Activated naive CD4-positive, alpha-beta T cell treated with anti-CD3 and anti-CD28 coated beads, Interleukin-2, amount 50 U/mL, for 72 hours (primary cell): ENCODE measurements around the gene SDK2. TPM values are rescaled to one million over a fixed set of nuclear protein-coding genes. Genes with fewer than 3 reads are reported as not detected.
"Not testable (repeated sequence)": the region's sequence is repeated elsewhere in the genome, so short reads cannot be mapped to it uniquely, and the experiment has no call there.

Source experiments
- ATAC-seq, 2 donors: fragments of 150-1000 bp; cut with Tn5 transposase; 2 replicates each; pipeline ENCODE4 v1.10.0; 2021; ENCODE audit warnings: mild to moderate bottlenecking in 2 of 2, moderate library complexity in 2 of 2
- DNase-seq, 2 donors: peaks; one replicate each; pipeline ENCODE4 v3.0.0; 2021 to 2022; ENCODE audit warnings: low spot score in 2 of 2
- H3K27ac Mint-ChIP-seq, 2 donors: one replicate each; pipeline ENCODE4 v1.8.0; 2022; ENCODE audit warnings: mild to moderate bottlenecking in 2 of 2, mixed read lengths in 2 of 2
- H3K36me3 Mint-ChIP-seq, 2 donors: one replicate each; pipeline ENCODE4 v1.8.0; 2022; ENCODE audit warnings: mixed read lengths in 2 of 2
- H3K9me3 Mint-ChIP-seq, 2 donors: one replicate each; pipeline ENCODE4 v1.8.0; 2022; ENCODE audit warnings: mixed read lengths in 2 of 2
- total RNA-seq, 2 donors: library from RNA; stranded (reverse); gene quantifications; one replicate each; pipeline ENCODE4 v1.2.3, GENCODE V29; 2022

SDK2 gene
- total RNA-seq, 2 donors from 2014 or later = 0.66 to 1.5 TPM

GRCh38 chr17:73469311-73469710, 174.9 kb downstream of the SDK2 start:
- Mint-ChIP-seq H3K27ac (peak overlapping the region in 1 of 2 donors; percentile 68), H3K9me3 (peaks cover 0 to 12% of the 10 kb centered on the region in 2 donors), H3K36me3 (peaks cover 0 to 6% of the 10 kb centered on the region in 2 donors)
- DNase-seq = no peak
- ATAC-seq = no peak

GRCh38 chr17:73468221-73468620, 176.0 kb downstream of the SDK2 start:
- ATAC-seq (no peak), DNase-seq (no peak)
- H3K36me3 Mint-ChIP-seq = peaks cover 0 to 6% of the 10 kb centered on the region in 2 donors
- H3K9me3 Mint-ChIP-seq = peaks cover 0 to 12% of the 10 kb centered on the region in 2 donors
- no peak overlapping the region for H3K27ac Mint-ChIP-seq

- Mint-ChIP-seq H3K36me3 (peaks cover 0 to 2% of the 10 kb centered on the region in 2 donors), H3K9me3 (peaks cover 0 to 8% of the 10 kb centered on the region in 2 donors), H3K27ac (no peak overlapping the region)
- DNase-seq (no peak), ATAC-seq (no peak)
These were observed 176.6 kb downstream of the SDK2 start for GRCh38 chr17:73467651-73468050.

GRCh38 chr17:73466704-73467433, 177.4 kb downstream of the SDK2 start:
- DNase-seq (no peak), ATAC-seq (no peak)
- Mint-ChIP-seq H3K36me3 (no peaks in the 10 kb centered on the region), H3K27ac (no peak overlapping the region), H3K9me3 (peaks cover 0 to 6% of the 10 kb centered on the region in 2 donors)

- no peak overlapping the region for H3K27ac Mint-ChIP-seq
- no peak for DNase-seq
These were observed 178.4 kb downstream of the SDK2 start for GRCh38 chr17:73465953-73466230.

GRCh38 chr17:73465130-73465952, 178.9 kb downstream of the SDK2 start:
- DNase-seq (no peak), ATAC-seq (no peak)
- no peaks in the 10 kb centered on the region for H3K36me3 Mint-ChIP-seq
- H3K27ac Mint-ChIP-seq = no peak overlapping the region
- peaks cover 0 to 6% of the 10 kb centered on the region in 2 donors for H3K9me3 Mint-ChIP-seq

More at GRCh38 chr17:73465953-73466230, 178.4 kb downstream of the SDK2 start:
- H3K36me3 Mint-ChIP-seq = no peaks in the 10 kb centered on the region
- peaks cover 0 to 6% of the 10 kb centered on the region in 2 donors for H3K9me3 Mint-ChIP-seq
- ATAC-seq = no peak

DNA sequence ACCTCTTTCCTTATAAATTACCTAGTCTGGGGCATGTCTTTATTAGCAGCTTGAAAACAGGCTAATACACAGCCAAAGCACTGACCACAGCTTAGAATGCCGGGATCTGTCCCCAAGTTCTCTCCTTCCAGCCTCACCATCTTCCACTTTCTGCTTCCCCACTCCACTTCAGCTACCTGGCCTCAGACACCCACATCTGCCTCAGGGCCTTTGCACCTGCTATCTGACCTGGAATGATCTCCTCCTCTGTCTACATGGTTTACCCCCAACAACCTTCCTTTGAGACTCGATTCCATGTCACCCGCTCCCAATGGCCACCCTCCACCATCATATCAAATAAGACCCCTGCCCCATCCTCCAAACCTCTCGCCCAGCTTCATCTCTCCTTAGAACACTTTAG, 179.8 kb downstream of the SDK2 start:
- DNase-seq (no peak), ATAC-seq (no peak)
- peak overlapping the region in 1 of 2 donors; percentile 22 for H3K27ac Mint-ChIP-seq
- H3K9me3 Mint-ChIP-seq = peaks cover 0 to 6% of the 10 kb centered on the region in 2 donors
- no peaks in the 10 kb centered on the region for H3K36me3 Mint-ChIP-seq

GRCh38 chr17:73463821-73464220, 180.4 kb downstream of the SDK2 start:
- Mint-ChIP-seq H3K9me3 (peaks cover 0 to 6% of the 10 kb centered on the region in 2 donors), H3K27ac (no peak overlapping the region), H3K36me3 (no peaks in the 10 kb centered on the region)
- no peak for DNase-seq
- ATAC-seq = no peak

- Mint-ChIP-seq H3K27ac (no peak overlapping the region), H3K36me3 (no peaks in the 10 kb centered on the region), H3K9me3 (peaks cover 0 to 6% of the 10 kb centered on the region in 2 donors)
- ATAC-seq = no peak
- no peak for DNase-seq
These were observed 181.4 kb downstream of the SDK2 start for GRCh38 chr17:73462823-73463222.

DNA sequence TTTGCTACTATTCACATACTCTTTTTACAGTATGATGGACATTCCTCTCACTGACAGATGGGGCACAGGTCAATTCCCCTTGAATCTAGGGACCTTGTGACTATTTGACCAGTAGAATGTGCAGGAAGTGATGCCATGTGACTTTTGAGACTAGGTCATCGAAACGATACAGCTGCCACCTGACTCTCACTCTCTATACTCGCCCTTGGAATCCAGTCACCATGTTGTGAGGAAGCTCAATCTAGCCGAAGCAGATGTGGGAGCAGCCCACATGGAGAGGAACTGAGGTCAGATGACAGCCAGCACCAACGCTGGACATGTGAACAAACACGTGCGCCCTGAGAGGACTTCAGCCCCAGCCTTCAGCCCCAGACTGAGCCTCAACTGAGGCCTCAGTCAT, 184.3 kb downstream of the SDK2 start:
- DNase-seq = no peak
- Mint-ChIP-seq H3K27ac (peak overlapping the region in 1 of 2 donors; percentile 62), H3K9me3 (peaks cover 0 to 6% of the 10 kb centered on the region in 2 donors), H3K36me3 (no peaks in the 10 kb centered on the region)
- no peak for ATAC-seq

- peaks cover 0 to 5% of the 10 kb centered on the region in 2 donors for H3K9me3 Mint-ChIP-seq
- no peak for ATAC-seq
- H3K36me3 Mint-ChIP-seq = peaks cover 0 to 4% of the 10 kb centered on the region in 2 donors
- DNase-seq = no peak
- H3K27ac Mint-ChIP-seq = no peak overlapping the region
These were observed 188.5 kb downstream of the SDK2 start for GRCh38 chr17:73455767-73456166.

- Mint-ChIP-seq H3K27ac (no peak overlapping the region), H3K9me3 (peaks cover 0 to 5% of the 10 kb centered on the region in 2 donors), H3K36me3 (peaks cover 0 to 4% of the 10 kb centered on the region in 2 donors)
- ATAC-seq = no peak
- DNase-seq = no peak
These were observed 189.1 kb downstream of the SDK2 start for GRCh38 chr17:73455050-73455687.

- ATAC-seq, H3K27ac Mint-ChIP-seq, H3K36me3 Mint-ChIP-seq, H3K9me3 Mint-ChIP-seq, DNase-seq: not testable (repeated sequence)
These were observed 190.8 kb downstream of the SDK2 start for GRCh38 chr17:73453494-73453893.

- H3K27ac Mint-ChIP-seq = no peak overlapping the region
- H3K9me3 Mint-ChIP-seq = peaks cover 0 to 5% of the 10 kb centered on the region in 2 donors
- ATAC-seq (no peak), DNase-seq (no peak)
- peaks cover 0 to 4% of the 10 kb centered on the region in 2 donors for H3K36me3 Mint-ChIP-seq
These were observed 191.2 kb downstream of the SDK2 start for GRCh38 chr17:73453090-73453489.

DNA sequence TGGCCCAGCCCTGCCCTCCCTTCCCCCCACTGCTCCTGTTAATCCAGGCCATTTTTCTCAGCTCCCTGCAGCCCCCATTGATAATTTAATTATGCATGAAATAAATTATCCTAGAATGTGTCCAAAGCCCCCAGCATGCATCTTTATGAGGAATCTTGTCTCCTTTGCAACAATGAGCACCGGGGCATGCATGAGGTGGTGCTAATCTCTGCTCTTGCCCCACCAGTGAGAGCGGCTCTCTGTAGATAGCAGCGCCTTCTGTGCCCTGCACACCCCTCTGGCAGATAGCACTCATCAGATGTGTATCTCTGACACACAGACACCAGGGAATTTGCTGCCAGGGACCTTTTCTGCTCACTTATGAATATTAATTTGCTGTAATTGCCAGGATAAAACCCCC, 192.2 kb downstream of the SDK2 start:
- DNase-seq = no peak
- ATAC-seq = no peak
- Mint-ChIP-seq H3K36me3 (peaks cover 0 to 4% of the 10 kb centered on the region in 2 donors), H3K27ac (no peak overlapping the region), H3K9me3 (peaks cover 0 to 5% of the 10 kb centered on the region in 2 donors)

DNA sequence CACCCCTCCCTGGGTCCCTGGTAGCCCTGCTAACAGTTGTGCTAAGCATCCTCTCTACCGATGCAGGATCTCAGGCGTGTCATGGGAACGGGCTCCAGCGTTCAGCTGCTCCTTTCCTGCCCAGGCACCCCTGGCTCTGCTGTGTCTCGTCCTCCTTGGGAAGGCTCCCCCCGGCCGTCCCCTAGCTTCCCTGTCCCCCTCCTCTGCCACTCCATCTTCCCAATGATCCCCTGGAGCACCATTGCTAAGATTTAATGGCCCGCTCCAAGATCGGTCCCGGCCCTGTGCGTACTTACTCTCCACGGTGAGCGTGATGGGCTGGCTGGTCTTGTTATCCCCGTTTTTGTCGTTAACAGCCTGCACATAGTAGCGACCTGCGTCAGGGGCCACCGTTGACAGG, 196.9 kb downstream of the SDK2 start:
- ATAC-seq (no peak), DNase-seq (no peak)
- H3K36me3 Mint-ChIP-seq = no peaks in the 10 kb centered on the region
- peaks cover 0 to 3% of the 10 kb centered on the region in 2 donors for H3K9me3 Mint-ChIP-seq
- H3K27ac Mint-ChIP-seq = no peak overlapping the region

DNA sequence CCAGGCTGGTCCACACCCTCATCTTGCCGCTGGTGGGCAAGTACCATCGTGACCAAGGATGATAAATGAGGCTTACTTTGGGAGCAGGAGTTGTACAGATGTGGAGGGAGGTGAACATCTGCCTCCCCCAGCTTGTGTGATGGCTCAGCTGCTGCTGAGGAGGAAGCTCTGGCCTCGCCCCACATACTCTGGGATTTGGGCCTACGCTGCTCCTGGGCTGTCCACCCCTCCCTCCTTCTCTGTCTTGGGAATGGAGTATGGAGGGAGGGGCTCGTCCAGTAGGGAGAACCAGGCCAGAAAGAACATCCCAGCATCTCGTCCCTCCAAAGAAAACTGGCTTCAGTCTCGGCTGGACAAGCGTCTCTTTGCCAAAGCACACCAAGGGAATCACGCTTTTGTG, 197.6 kb downstream of the SDK2 start:
- Mint-ChIP-seq H3K36me3 (no peaks in the 10 kb centered on the region), H3K27ac (no peak overlapping the region), H3K9me3 (no peaks in the 10 kb centered on the region)
- ATAC-seq = no peak
- no peak for DNase-seq
